Prostate gland (tissue), 2 donors: ENCODE measurements around the gene NRXN3. TPM values are rescaled to one million over a fixed set of nuclear protein-coding genes. Genes with fewer than 3 reads are reported as not detected.

ENCODE experiments used
- DNase-seq: peaks from one replicate; pipeline ENCODE4 v3.0.0-alpha.2; 2019; ENCODE audit warnings: low spot score
- H3K27ac ChIP-seq, 2 donors: fragments of 200-600 bp; sonication (generic); 2 replicates each; pipeline ENCODE4 v1.5.1; 2017 to 2019
- H3K27me3 ChIP-seq: fragments of 200-600 bp; sonication (generic); replicated peaks from 2 replicates; pipeline ENCODE4 v1.5.1; 2019; ENCODE audit not compliant: insufficient read depth
- H3K36me3 ChIP-seq, 2 donors: fragments of 200-600 bp; sonication (generic); 1 replicate in 1 of 2; 2 replicates in 1 of 2; pipeline versions ENCODE4 v1.5.1 to v1.8.1; 2017 to 2019
- H3K4me1 ChIP-seq: fragments of 200-600 bp; sonication (generic); replicated peaks from 2 replicates; pipeline ENCODE4 v1.5.1; 2019
- H3K4me3 ChIP-seq, 2 donors: fragments of 200-600 bp; sonication (generic); 2 replicates each; pipeline ENCODE4 v1.5.1; 2017 to 2019
- H3K9me3 ChIP-seq: fragments of 200-600 bp; sonication (generic); 2 replicates; pipeline ENCODE4 v1.5.1; 2017
- POLR2A ChIP-seq: fragments of 450-650 bp; IDR thresholded peaks from one replicate; pipeline ENCODE4 v1.6.1; 2016; ENCODE audit warnings: antibody characterized with exemption, mild to moderate bottlenecking
- POLR2AphosphoS5 ChIP-seq: sonication (generic); formaldehyde crosslinking; IDR thresholded peaks from one replicate; pipeline ENCODE4 v1.6.1; 2017; ENCODE audit warnings: antibody characterized with exemption
- WGBS: methylation state at CpG from one replicate; pipeline ENCODE4 v1.1.5; 2018; 5-methylcytosine and 5-hydroxymethylcytosine counted together
- intact Hi-C: fragments of 100-400 bp; cut with DNase I; formaldehyde crosslinking; loops from one replicate; pipeline ENCODE4 v1.14.2; 2022
- total RNA-seq, 2 donors: library from RNA; depleted of rRNA; stranded (reverse); fragments of >200 nt; gene quantifications; one replicate each; pipeline ENCODE4 v1.1.0, GENCODE V29; 2016
- TF ChIP-seq, protein P1 (sequence below), 4 experiments: fragments of 200-600 bp in 2 of 4; fragments of 450-650 bp in 2 of 4; sonication (generic) in 2 of 4; IDR thresholded peaks; 1 replicate in 3 of 4; 2 replicates in 1 of 4; pipeline ENCODE4 v1.5.1; 2016 to 2019; ENCODE audit warnings: antibody characterized with exemption in 4 of 4, mild to moderate bottlenecking in 2 of 4, moderate library complexity in 2 of 4

Gene NRXN3
- total RNA-seq, 2 donors from 2014 or later, result 6.6 to 8.2 TPM

DNA sequence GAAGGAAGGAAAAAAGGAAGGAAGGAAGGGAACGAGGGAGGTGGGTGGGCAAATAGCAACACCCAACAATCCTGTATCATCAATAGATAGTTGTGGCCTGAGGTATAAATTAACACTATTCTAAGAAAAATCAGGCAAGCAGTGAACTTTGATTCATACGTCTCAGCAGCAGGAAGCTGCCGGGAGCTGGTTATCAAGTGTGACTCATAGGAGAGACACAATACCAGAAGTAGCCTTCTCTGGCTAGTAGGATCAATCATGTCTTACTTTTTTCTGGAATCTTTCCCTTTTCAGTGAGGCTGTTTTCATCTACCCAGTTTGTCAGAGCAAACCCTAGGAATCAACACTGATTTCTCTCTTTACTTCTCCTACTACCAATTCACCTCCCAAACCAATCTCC is 780.5 kb downstream of the NRXN3 start:
- Histone ChIP-seq H3K4me3 (no peak overlapping the region), H3K4me1 (no peaks in the 10 kb centered on the region), H3K27me3 (no peaks in the 10 kb centered on the region), H3K36me3 (no peaks in the 10 kb centered on the region), H3K9me3 (no peaks in the 10 kb centered on the region), H3K27ac (no peak overlapping the region)
- TF ChIP-seq POLR2A (no peak), POLR2AphosphoS5 (no peak)
- TF ChIP-seq, protein P1, sequence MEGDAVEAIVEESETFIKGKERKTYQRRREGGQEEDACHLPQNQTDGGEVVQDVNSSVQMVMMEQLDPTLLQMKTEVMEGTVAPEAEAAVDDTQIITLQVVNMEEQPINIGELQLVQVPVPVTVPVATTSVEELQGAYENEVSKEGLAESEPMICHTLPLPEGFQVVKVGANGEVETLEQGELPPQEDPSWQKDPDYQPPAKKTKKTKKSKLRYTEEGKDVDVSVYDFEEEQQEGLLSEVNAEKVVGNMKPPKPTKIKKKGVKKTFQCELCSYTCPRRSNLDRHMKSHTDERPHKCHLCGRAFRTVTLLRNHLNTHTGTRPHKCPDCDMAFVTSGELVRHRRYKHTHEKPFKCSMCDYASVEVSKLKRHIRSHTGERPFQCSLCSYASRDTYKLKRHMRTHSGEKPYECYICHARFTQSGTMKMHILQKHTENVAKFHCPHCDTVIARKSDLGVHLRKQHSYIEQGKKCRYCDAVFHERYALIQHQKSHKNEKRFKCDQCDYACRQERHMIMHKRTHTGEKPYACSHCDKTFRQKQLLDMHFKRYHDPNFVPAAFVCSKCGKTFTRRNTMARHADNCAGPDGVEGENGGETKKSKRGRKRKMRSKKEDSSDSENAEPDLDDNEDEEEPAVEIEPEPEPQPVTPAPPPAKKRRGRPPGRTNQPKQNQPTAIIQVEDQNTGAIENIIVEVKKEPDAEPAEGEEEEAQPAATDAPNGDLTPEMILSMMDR (IDR thresholded peaks at IDR 0.05), result no peak
- DNase-seq, result no peak
- intact Hi-C loops, result no loop called here
- 64% methylated on average over 3 of the region's 3 CpGs for WGBS

GRCh38 chr14:78951602-78952001 is 781.4 kb downstream of the NRXN3 start:
- intact Hi-C loops, result no loop called here
- WGBS, result 54% methylated on average over 3 of the region's 3 CpGs

GRCh38 chr14:78959674-78960264 is 789.6 kb downstream of the NRXN3 start:
- no peaks in the 10 kb centered on the region for H3K27me3 ChIP-seq
- DNase-seq, result peak; percentile 62
- TF ChIP-seq POLR2AphosphoS5 (no peak), POLR2A (no peak)
- TF ChIP-seq, protein P1 (IDR thresholded peaks at IDR 0.05), result peak; percentile 48 to 71 (median 62)
- H3K4me3 ChIP-seq, result no peak overlapping the region
- whole genome bisulfite sequencing, result 23% methylated on average over 9 of the region's 9 CpGs
- H3K27ac ChIP-seq, result no peak overlapping the region
- H3K4me1 ChIP-seq, result no peaks in the 10 kb centered on the region
- H3K9me3 ChIP-seq, result no peaks in the 10 kb centered on the region
- H3K36me3 ChIP-seq, result no peaks in the 10 kb centered on the region
- intact Hi-C loops, result no loop called here

More at GRCh38 chr14:78951602-78952001, 781.4 kb downstream of the NRXN3 start:
- TF ChIP-seq, protein P1 (IDR thresholded peaks at IDR 0.05), result no peak
- TF ChIP-seq POLR2AphosphoS5, result no peak
- TF ChIP-seq POLR2A, result no peak
- no peak overlapping the region for H3K27ac ChIP-seq
- H3K4me1 ChIP-seq, result no peaks in the 10 kb centered on the region
- H3K36me3 ChIP-seq, result no peaks in the 10 kb centered on the region
- DNase-seq, result no peak
- no peaks in the 10 kb centered on the region for H3K27me3 ChIP-seq
- H3K9me3 ChIP-seq, result no peaks in the 10 kb centered on the region
- H3K4me3 ChIP-seq, result no peak overlapping the region

DNA sequence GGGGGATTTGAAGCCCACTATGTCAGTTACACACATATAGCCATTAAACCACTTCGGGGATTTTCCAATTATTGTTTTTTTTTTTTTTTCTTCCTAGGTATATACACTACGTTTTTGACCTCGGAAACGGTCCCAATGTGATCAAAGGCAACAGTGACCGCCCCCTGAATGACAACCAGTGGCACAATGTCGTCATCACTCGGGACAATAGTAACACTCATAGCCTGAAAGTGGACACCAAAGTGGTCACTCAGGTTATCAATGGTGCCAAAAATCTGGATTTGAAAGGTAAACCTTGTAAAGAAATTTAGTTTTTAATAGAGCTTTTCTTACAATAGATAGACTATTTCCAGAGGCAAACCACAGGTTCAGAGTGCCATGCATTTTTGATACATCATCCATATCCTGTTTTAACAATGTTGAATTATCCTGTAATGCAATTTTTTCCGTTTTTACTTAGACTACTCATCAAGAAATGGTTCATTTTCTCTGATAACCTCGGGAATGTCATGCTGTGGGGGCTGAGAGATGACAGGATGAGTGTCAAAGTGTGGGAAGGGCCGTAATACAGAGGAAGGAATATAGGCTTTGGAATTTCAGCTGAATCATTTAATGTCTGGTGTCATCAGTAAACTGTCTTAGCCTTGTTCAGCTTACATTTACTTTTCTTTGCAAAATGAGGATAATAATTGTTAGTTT is 797.1 kb downstream of the NRXN3 start:
- 86% methylated on average over 10 of the region's 10 CpGs for WGBS
- no peak for DNase-seq
- Histone ChIP-seq H3K36me3 (no peaks in the 10 kb centered on the region), H3K4me1 (no peaks in the 10 kb centered on the region), H3K9me3 (no peaks in the 10 kb centered on the region), H3K27me3 (no peaks in the 10 kb centered on the region), H3K27ac (no peak overlapping the region), H3K4me3 (no peak overlapping the region)
- intact Hi-C loops, result loop anchor here (5.0 kb wide), 1 partner anchor 1885 kb away; no protein-coding TSS in a partner anchor
- TF ChIP-seq, protein P1 (IDR thresholded peaks at IDR 0.05), result no peak
- TF ChIP-seq POLR2A (no peak), POLR2AphosphoS5 (no peak)
